ENCODE results near the gene NYNRIN. TPM values are rescaled to one million over a fixed set of nuclear protein-coding genes. Genes with fewer than 3 reads are reported as not detected.

The NYNRIN gene
- total RNA-seq, 1 experiment from 2014 or later, result 0.31 TPM

DNA sequence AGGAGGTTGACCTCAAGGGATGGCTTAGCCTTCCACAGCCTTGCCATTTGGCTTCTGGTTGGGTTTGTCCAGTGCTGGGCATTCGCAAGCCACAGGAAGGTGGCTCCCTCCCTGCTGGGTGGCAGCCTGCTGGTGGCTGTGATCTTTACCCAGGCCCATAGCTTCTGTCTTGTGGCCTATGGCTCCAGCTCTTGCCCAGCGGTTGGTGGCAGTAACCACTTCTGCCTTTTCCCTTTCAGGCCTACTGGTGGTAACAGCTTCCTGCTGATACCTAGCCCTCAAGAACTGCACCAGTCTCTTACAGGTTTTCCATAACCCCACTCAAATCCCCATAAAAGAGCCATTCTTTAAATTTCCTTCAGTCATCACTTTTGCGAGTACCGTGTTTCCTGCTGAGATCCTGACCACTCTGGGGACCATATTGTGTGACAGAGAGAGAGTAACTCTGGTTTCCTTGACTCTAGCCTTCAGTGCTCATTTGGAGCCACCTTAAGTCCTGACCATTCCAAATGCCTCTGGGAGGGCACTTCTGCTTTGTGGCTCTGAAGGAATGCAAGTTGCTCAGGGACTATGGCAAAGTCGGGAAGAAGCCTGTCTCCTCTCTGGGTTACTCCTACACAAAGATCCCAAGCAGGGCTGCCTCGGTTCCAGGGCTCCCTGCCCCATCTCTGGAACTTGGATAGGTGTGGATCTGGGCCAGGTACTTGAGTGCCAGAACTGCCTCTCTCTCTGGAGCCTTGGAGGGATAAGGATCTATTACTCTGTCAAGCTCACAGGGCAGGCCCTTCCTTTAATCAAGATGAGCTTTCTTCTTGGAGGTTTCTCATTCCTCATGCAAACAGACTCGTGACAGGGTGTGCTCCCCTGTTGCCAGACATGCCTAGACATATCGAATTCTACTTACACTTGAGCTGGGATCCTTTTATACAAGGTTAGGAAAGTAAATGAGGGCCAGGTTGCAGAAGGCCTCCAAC lies 2.9 kb upstream of the NYNRIN start:
- ATAC-seq (no peak), DNase-seq (ENCODE audit: low read depth, low spot score) (no peak)
- POLR2A ChIA-PET, result interaction anchor here (0.6 kb wide), 1 partner anchor 45 kb away, joined by 3 read pairs; no protein-coding TSS in a partner anchor
- intact Hi-C loops (cut with micrococcal nuclease; ENCODE audit: unreplicated experiment), result no loop called here
- no TSS peak for BruUV-seq (replicated peaks)
- H3K27ac ChIP-seq (ENCODE audit: low read length), result no peak overlapping the region
- CTCF ChIA-PET, result no interaction called here
- no peaks in the 10 kb centered on the region for H3K36me3 ChIP-seq (ENCODE audit: control insufficient read depth, insufficient read depth, low read length)
- no peaks in the 10 kb centered on the region for H3K4me1 ChIP-seq (ENCODE audit: control insufficient read depth, insufficient read depth, low read length)
- in situ Hi-C loops (cut with HindIII; ENCODE audit: low pct_unique_long_range_greater_than_20kb, low sequenced_read_pairs), result no loop called here
- TF ChIP-seq POLR2AphosphoS5 (IDR thresholded peaks at IDR 0.05; ENCODE audit: low read depth, low read length) (no peak), TCF7L2 (IDR thresholded peaks at IDR 0.05; ENCODE audit: low read depth, low read length) (no peak), SIN3A (IDR thresholded peaks at IDR 0.05; ENCODE audit: borderline replicate concordance, insufficient read depth, low read depth, low read length) (no peak)
- TF ChIP-seq, protein P1, sequence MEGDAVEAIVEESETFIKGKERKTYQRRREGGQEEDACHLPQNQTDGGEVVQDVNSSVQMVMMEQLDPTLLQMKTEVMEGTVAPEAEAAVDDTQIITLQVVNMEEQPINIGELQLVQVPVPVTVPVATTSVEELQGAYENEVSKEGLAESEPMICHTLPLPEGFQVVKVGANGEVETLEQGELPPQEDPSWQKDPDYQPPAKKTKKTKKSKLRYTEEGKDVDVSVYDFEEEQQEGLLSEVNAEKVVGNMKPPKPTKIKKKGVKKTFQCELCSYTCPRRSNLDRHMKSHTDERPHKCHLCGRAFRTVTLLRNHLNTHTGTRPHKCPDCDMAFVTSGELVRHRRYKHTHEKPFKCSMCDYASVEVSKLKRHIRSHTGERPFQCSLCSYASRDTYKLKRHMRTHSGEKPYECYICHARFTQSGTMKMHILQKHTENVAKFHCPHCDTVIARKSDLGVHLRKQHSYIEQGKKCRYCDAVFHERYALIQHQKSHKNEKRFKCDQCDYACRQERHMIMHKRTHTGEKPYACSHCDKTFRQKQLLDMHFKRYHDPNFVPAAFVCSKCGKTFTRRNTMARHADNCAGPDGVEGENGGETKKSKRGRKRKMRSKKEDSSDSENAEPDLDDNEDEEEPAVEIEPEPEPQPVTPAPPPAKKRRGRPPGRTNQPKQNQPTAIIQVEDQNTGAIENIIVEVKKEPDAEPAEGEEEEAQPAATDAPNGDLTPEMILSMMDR (IDR thresholded peaks at IDR 0.05), result no peak
- TF ChIP-seq, protein P2, sequence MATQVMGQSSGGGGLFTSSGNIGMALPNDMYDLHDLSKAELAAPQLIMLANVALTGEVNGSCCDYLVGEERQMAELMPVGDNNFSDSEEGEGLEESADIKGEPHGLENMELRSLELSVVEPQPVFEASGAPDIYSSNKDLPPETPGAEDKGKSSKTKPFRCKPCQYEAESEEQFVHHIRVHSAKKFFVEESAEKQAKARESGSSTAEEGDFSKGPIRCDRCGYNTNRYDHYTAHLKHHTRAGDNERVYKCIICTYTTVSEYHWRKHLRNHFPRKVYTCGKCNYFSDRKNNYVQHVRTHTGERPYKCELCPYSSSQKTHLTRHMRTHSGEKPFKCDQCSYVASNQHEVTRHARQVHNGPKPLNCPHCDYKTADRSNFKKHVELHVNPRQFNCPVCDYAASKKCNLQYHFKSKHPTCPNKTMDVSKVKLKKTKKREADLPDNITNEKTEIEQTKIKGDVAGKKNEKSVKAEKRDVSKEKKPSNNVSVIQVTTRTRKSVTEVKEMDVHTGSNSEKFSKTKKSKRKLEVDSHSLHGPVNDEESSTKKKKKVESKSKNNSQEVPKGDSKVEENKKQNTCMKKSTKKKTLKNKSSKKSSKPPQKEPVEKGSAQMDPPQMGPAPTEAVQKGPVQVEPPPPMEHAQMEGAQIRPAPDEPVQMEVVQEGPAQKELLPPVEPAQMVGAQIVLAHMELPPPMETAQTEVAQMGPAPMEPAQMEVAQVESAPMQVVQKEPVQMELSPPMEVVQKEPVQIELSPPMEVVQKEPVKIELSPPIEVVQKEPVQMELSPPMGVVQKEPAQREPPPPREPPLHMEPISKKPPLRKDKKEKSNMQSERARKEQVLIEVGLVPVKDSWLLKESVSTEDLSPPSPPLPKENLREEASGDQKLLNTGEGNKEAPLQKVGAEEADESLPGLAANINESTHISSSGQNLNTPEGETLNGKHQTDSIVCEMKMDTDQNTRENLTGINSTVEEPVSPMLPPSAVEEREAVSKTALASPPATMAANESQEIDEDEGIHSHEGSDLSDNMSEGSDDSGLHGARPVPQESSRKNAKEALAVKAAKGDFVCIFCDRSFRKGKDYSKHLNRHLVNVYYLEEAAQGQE (IDR thresholded peaks at IDR 0.05; ENCODE audit: insufficient read depth in 1 of 2, low read depth in 2 of 2, low read length in 1 of 2), result no peak
- no peak overlapping the region for H3K4me3 ChIP-seq (ENCODE audit: low read depth in 2 of 2, low read length in 2 of 2)
- no peaks in the 10 kb centered on the region for H3K9me3 ChIP-seq (ENCODE audit: control insufficient read depth, insufficient read depth, low read depth, low read length)
- H3K27me3 ChIP-seq (ENCODE audit: control insufficient read depth, insufficient read depth, low read length), result peaks cover 2% of the 10 kb centered on the region; the same call in 1 of the 2 replicates

GRCh38 chr14:24397639-24398292 lies 1.0 kb upstream of the NYNRIN start:
- intact Hi-C loops (cut with micrococcal nuclease; ENCODE audit: unreplicated experiment) (no loop called here), in situ Hi-C loops (cut with HindIII; ENCODE audit: low pct_unique_long_range_greater_than_20kb, low sequenced_read_pairs) (no loop called here)
- Histone ChIP-seq H3K27ac (ENCODE audit: low read length) (no peak overlapping the region), H3K27me3 (ENCODE audit: control insufficient read depth, insufficient read depth, low read length) (peaks cover under 1% of the 10 kb centered on the region; the same call in 1 of the 2 replicates), H3K9me3 (ENCODE audit: control insufficient read depth, insufficient read depth, low read depth, low read length) (no peaks in the 10 kb centered on the region), H3K4me3 (ENCODE audit: low read depth in 2 of 2, low read length in 2 of 2) (no peak overlapping the region), H3K36me3 (ENCODE audit: control insufficient read depth, insufficient read depth, low read length) (no peaks in the 10 kb centered on the region), H3K4me1 (ENCODE audit: control insufficient read depth, insufficient read depth, low read length) (no peaks in the 10 kb centered on the region)
- ATAC-seq, result no peak
- no TSS peak for BruUV-seq (replicated peaks)
- no peak for DNase-seq (ENCODE audit: low read depth, low spot score)
- POLR2A ChIA-PET, result no interaction called here
- CTCF ChIA-PET, result no interaction called here
- TF ChIP-seq POLR2AphosphoS5 (IDR thresholded peaks at IDR 0.05; ENCODE audit: low read depth, low read length), result no peak
- TF ChIP-seq, protein P1 (IDR thresholded peaks at IDR 0.05), result no peak
